Cardiac muscle cell (in vitro differentiated cells and primary cell): Measurements from ENCODE around the gene MAN2A2. TPM values are rescaled to one million over a fixed set of nuclear protein-coding genes. Genes with fewer than 3 reads are reported as not detected.

Experiments used
- DNase-seq, 2 donors: peaks; one replicate each; pipeline versions ENCODE4 v3.0.0 to v3.0.0-alpha.2; 2010 to 2017; ENCODE audit warnings: low read depth in 1 of 2, low spot score in 1 of 2
- H3K27ac ChIP-seq: fragments of 200-600 bp; sonication (generic); 2 replicates; pipeline ENCODE4 v1.5.1; 2016
- H3K27me3 ChIP-seq: fragments of 200-600 bp; sonication (generic); 2 replicates; pipeline ENCODE4 v1.6.0; 2016; ENCODE audit warnings: control low read depth
- H3K36me3 ChIP-seq: fragments of 200-600 bp; sonication (generic); 2 replicates; pipeline ENCODE4 v1.5.1; 2016; ENCODE audit warnings: control low read depth
- H3K4me1 ChIP-seq: fragments of 200-600 bp; sonication (generic); 2 replicates; pipeline ENCODE4 v1.8.1; 2017; ENCODE audit warnings: low read depth, mild to moderate bottlenecking, mixed run types
- H3K4me3 ChIP-seq: fragments of 200-600 bp; sonication (generic); 2 replicates; pipeline ENCODE4 v1.5.1; 2016; ENCODE audit warnings: mild to moderate bottlenecking
- H3K9me3 ChIP-seq: fragments of 200-600 bp; sonication (generic); 2 replicates; pipeline ENCODE4 v1.5.1; 2017; ENCODE audit warnings: low read depth, mild to moderate bottlenecking, control low read depth
- polyA plus RNA-seq: library from polyadenylated mRNA; unstranded; fragments of >200 nt; fragmentation: Nextera tagmentation; extraction: Ambion mirVana; gene quantifications from 2 replicates; pipeline ENCODE4 v1.2.1, GENCODE V29; 2016
- total RNA-seq: library from RNA; depleted of rRNA; stranded (reverse); fragments of >200 nt; gene quantifications from 2 replicates; pipeline ENCODE4 v1.2.3, GENCODE V29; 2016
- TF ChIP-seq, protein P1 (sequence below): IDR thresholded peaks from 2 replicates; pipeline ENCODE4 v1.5.1; 2012; ENCODE audit warnings: low read depth, mild to moderate bottlenecking, low read length

MAN2A2 gene
- total and polyA plus RNA-seq, 2 experiments from 2014 or later, result 53.0 to 54.3 TPM

DNA sequence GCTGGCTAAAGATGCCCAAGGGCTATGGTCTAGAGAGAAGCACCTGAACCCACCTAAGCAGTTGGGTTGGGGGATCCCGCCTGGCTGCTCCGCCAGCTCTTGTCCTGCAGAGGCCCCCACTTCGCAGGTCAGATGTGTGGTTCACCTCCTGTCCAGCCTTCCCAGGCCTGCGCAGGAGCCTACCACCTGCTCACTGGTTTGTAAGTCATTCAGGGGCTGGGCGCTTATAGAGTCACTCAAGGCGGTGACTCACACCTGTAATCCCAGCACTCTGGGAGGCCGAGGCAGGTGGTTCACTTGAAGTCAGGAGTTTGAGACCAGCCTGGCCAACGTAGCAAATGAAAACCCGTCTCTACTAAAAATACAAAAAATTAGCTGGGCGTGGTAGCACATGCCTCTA lies 38.6 kb upstream of the MAN2A2 start:
- no peaks in the 10 kb centered on the region for H3K36me3 ChIP-seq
- peaks cover 19% of the 10 kb centered on the region for H3K4me1 ChIP-seq
- TF ChIP-seq, protein P1, sequence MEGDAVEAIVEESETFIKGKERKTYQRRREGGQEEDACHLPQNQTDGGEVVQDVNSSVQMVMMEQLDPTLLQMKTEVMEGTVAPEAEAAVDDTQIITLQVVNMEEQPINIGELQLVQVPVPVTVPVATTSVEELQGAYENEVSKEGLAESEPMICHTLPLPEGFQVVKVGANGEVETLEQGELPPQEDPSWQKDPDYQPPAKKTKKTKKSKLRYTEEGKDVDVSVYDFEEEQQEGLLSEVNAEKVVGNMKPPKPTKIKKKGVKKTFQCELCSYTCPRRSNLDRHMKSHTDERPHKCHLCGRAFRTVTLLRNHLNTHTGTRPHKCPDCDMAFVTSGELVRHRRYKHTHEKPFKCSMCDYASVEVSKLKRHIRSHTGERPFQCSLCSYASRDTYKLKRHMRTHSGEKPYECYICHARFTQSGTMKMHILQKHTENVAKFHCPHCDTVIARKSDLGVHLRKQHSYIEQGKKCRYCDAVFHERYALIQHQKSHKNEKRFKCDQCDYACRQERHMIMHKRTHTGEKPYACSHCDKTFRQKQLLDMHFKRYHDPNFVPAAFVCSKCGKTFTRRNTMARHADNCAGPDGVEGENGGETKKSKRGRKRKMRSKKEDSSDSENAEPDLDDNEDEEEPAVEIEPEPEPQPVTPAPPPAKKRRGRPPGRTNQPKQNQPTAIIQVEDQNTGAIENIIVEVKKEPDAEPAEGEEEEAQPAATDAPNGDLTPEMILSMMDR, result no peak
- H3K27me3 ChIP-seq, result no peaks in the 10 kb centered on the region
- H3K9me3 ChIP-seq, result no peaks in the 10 kb centered on the region
- H3K27ac ChIP-seq, result no peak overlapping the region
- no peak overlapping the region for H3K4me3 ChIP-seq
- no peak for DNase-seq

GRCh38 chr15:90865702-90866101 lies 37.4 kb upstream of the MAN2A2 start:
- H3K36me3 ChIP-seq, result no peaks in the 10 kb centered on the region
- no peak overlapping the region for H3K4me3 ChIP-seq
- H3K27me3 ChIP-seq, result no peaks in the 10 kb centered on the region
- TF ChIP-seq, protein P1, result no peak
- H3K9me3 ChIP-seq, result no peaks in the 10 kb centered on the region
- H3K27ac ChIP-seq, result no peak overlapping the region
- no peak for DNase-seq
- peaks cover 19% of the 10 kb centered on the region for H3K4me1 ChIP-seq

- no peaks in the 10 kb centered on the region for H3K36me3 ChIP-seq
- H3K27ac ChIP-seq, result no peak overlapping the region
- H3K4me3 ChIP-seq, result no peak overlapping the region
- H3K9me3 ChIP-seq, result no peaks in the 10 kb centered on the region
- TF ChIP-seq, protein P1, result no peak
- no peaks in the 10 kb centered on the region for H3K27me3 ChIP-seq
- DNase-seq, result no peak
- peaks cover 19% of the 10 kb centered on the region for H3K4me1 ChIP-seq
These were observed 36.9 kb upstream of the MAN2A2 start for GRCh38 chr15:90866161-90866715.

GRCh38 chr15:90866800-90867199 lies 36.3 kb upstream of the MAN2A2 start:
- H3K4me1 ChIP-seq, result peaks cover 19% of the 10 kb centered on the region
- no peaks in the 10 kb centered on the region for H3K36me3 ChIP-seq
- no peaks in the 10 kb centered on the region for H3K27me3 ChIP-seq
- TF ChIP-seq, protein P1, result no peak
- H3K27ac ChIP-seq, result no peak overlapping the region
- no peak for DNase-seq
- H3K9me3 ChIP-seq, result no peaks in the 10 kb centered on the region
- no peak overlapping the region for H3K4me3 ChIP-seq

DNA sequence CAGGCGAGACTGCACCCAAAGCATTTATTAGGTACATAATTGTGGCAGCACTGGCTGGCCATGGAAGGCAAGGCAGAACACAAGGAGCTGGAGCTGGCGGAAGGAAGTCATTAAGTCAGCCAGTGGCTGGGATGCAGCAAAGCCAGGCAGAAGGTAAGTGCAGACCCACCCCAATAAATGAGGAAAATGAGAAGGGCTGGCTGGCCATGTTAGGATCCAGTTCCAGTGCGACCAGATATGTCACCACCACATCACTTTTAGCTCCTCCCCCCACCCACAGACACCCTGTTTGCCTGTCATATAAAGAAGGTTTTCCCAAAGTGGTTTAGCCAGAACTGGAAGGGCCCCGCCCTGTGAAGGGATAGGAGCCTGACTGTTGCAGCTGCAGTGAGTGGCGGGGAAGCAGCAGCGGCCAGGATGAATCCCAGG lies 34.8 kb upstream of the MAN2A2 start, which contains the start of gene FURIN:
TSS of gene FURIN (plus strand) at position 328 of the 429 bp plus-strand sequence. CDS start 7,153 bp downstream, outside the sequence.
- H3K27ac ChIP-seq, result peak within 1 kb of the TSS; percentile 73
- H3K4me1 ChIP-seq, result peaks cover 28% of the 10 kb centered on the region
- no peaks in the 10 kb centered on the region for H3K36me3 ChIP-seq
- H3K9me3 ChIP-seq, result no peaks in the 10 kb centered on the region
- H3K27me3 ChIP-seq, result no peaks in the 10 kb centered on the region
- TF ChIP-seq, protein P1, result no peak
- DNase-seq, result no peak
- H3K4me3 ChIP-seq, result no peak within 1 kb of the TSS

DNA sequence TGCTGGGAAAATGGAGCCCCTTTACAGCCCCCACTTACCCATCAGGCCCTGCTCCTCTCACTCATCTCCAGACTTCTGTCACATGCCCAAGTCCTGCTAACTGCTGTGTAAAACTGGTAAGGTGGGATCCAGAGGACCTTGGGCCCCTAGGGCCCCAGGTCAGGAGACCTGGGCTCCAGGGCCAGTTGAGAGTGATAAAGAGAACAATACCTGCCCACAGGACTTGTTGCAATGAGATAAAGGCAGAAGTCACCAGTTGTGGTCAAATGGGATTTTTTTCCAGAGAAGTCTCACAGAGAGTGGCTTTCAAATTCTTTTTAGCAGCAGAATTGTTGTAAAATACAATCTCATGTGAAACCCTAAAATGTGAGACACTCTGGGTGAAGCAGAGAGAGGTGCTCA lies 34.0 kb upstream of the MAN2A2 start:
- H3K27ac ChIP-seq, result peak overlapping the region; percentile 73
- no peak for DNase-seq
- peaks cover 37% of the 10 kb centered on the region for H3K4me1 ChIP-seq
- no peaks in the 10 kb centered on the region for H3K27me3 ChIP-seq
- H3K36me3 ChIP-seq, result no peaks in the 10 kb centered on the region
- no peaks in the 10 kb centered on the region for H3K9me3 ChIP-seq
- no peak overlapping the region for H3K4me3 ChIP-seq
- TF ChIP-seq, protein P1, result no peak
